H9 (cell line): ENCODE measurements around the gene B3GNT9. TPM values are rescaled to one million over a fixed set of nuclear protein-coding genes. Genes with fewer than 3 reads are reported as not detected.
A peak's percentile ranks its signal among the peaks of the same experiment; 100 is the strongest.

Source experiments
- DNase-seq: peaks from one replicate; pipeline ENCODE4 v3.0.0-alpha.2; 2017
- H2AFZ ChIP-seq: one replicate; pipeline ENCODE4 v1.6.1; 2013; ENCODE audit warnings: mild to moderate bottlenecking, low read length, control low read depth, moderate library complexity
- H2AK5ac ChIP-seq: 2 replicates; pipeline ENCODE4 v1.6.1; 2013; ENCODE audit warnings: low read length, control low read depth, mixed read lengths; ENCODE audit not compliant: insufficient read length
- H2BK120ac ChIP-seq: one replicate; pipeline ENCODE4 v1.6.1; 2013; ENCODE audit warnings: low read depth, mild to moderate bottlenecking, low read length, control low read depth, inconsistent platforms; ENCODE audit not compliant: poor library complexity, severe bottlenecking
- H2BK12ac ChIP-seq: 2 replicates; pipeline ENCODE4 v1.6.1; 2013; ENCODE audit warnings: low read length, control low read depth, mixed read lengths, low read depth; ENCODE audit not compliant: insufficient read length
- H2BK15ac ChIP-seq: 2 replicates; pipeline ENCODE4 v1.6.1; 2013; ENCODE audit warnings: low read depth, low read length, control low read depth
- H2BK20ac ChIP-seq: one replicate; pipeline ENCODE4 v1.6.1; 2013; ENCODE audit warnings: low read depth, mild to moderate bottlenecking, low read length, control low read depth, inconsistent platforms; ENCODE audit not compliant: poor library complexity, severe bottlenecking
- H2BK5ac ChIP-seq: 2 replicates; pipeline ENCODE4 v1.6.1; 2013; ENCODE audit warnings: low read length, control low read depth, mixed read lengths; ENCODE audit not compliant: insufficient read length
- H3K14ac ChIP-seq: 2 replicates; pipeline ENCODE4 v1.6.1; 2013; ENCODE audit warnings: low read length, control low read depth; ENCODE audit not compliant: insufficient read depth
- H3K18ac ChIP-seq: 2 replicates; pipeline ENCODE4 v1.6.1; 2013; ENCODE audit warnings: low read depth, mild to moderate bottlenecking, mixed read lengths, low read length, control low read depth; ENCODE audit not compliant: insufficient read length
- H3K23ac ChIP-seq: 2 replicates; pipeline ENCODE4 v1.6.1; 2013; ENCODE audit warnings: low read length, control low read depth, mixed read lengths, low read depth; ENCODE audit not compliant: insufficient read length
- H3K23me2 ChIP-seq: 2 replicates; pipeline ENCODE4 v1.6.1; 2013; ENCODE audit warnings: low read depth, mild to moderate bottlenecking, mixed read lengths, low read length, control low read depth; ENCODE audit not compliant: insufficient read length, poor library complexity, severe bottlenecking
- H3K27ac ChIP-seq: 2 replicates; pipeline ENCODE4 v1.5.1; 2013; ENCODE audit warnings: low read length, control low read depth, mixed read lengths, low read depth; ENCODE audit not compliant: insufficient read length
- H3K27me3 ChIP-seq: 2 replicates; pipeline ENCODE4 v1.6.1; 2013; ENCODE audit warnings: low read length, control low read depth, inconsistent platforms; ENCODE audit not compliant: insufficient read depth
- H3K4ac ChIP-seq: 2 replicates; pipeline ENCODE4 v1.6.1; 2013; ENCODE audit warnings: low read depth, mild to moderate bottlenecking, control low read depth, inconsistent platforms, low read length, moderate library complexity
- H3K4me1 ChIP-seq: 2 replicates; pipeline ENCODE4 v1.6.1; 2013; ENCODE audit warnings: low read length, control low read depth, inconsistent platforms; ENCODE audit not compliant: insufficient read depth
- H3K4me2 ChIP-seq: 2 replicates; pipeline ENCODE4 v1.6.1; 2013; ENCODE audit warnings: low read length, control low read depth, mixed read lengths; ENCODE audit not compliant: insufficient read length, insufficient read depth
- H3K56ac ChIP-seq: 2 replicates; pipeline ENCODE4 v1.6.1; 2013; ENCODE audit warnings: low read depth, mild to moderate bottlenecking, mixed read lengths, low read length, control low read depth; ENCODE audit not compliant: insufficient read length
- H3K79me1 ChIP-seq: 2 replicates; pipeline ENCODE4 v1.6.1; 2013; ENCODE audit warnings: low read depth, mild to moderate bottlenecking, moderate library complexity, low read length, control low read depth, inconsistent platforms; ENCODE audit not compliant: insufficient read depth, poor library complexity, severe bottlenecking
- H3K79me2 ChIP-seq: 2 replicates; pipeline ENCODE4 v1.6.1; 2013; ENCODE audit warnings: low read length, control low read depth, inconsistent platforms; ENCODE audit not compliant: insufficient read depth
- H3K9ac ChIP-seq: 2 replicates; pipeline ENCODE4 v1.6.1; 2013; ENCODE audit warnings: low read length, control low read depth, mixed read lengths; ENCODE audit not compliant: insufficient read length; ENCODE audit errors: extremely low read depth
- H3K9me3 ChIP-seq: one replicate; pipeline ENCODE4 v1.6.1; 2013; ENCODE audit warnings: low read depth, low read length, inconsistent platforms; ENCODE audit not compliant: control insufficient read depth
- H3T11ph ChIP-seq: one replicate; pipeline ENCODE4 v1.6.1; 2013; ENCODE audit warnings: mild to moderate bottlenecking, low read length, control low read depth, inconsistent platforms
- H4K20me1 ChIP-seq: one replicate; pipeline ENCODE4 v1.6.1; 2013; ENCODE audit not compliant: control insufficient read depth, insufficient read length, insufficient read depth
- H4K5ac ChIP-seq: 2 replicates; pipeline ENCODE4 v1.6.1; 2013; ENCODE audit warnings: low read depth, mild to moderate bottlenecking, mixed read lengths, low read length, control low read depth; ENCODE audit not compliant: insufficient read length
- H4K8ac ChIP-seq: replicated peaks from 2 replicates; pipeline ENCODE4 v1.6.1; 2013; ENCODE audit warnings: low read length, control low read depth, mixed read lengths, low read depth; ENCODE audit not compliant: insufficient read length
- H4K91ac ChIP-seq: 2 replicates; pipeline ENCODE4 v1.6.1; 2013; ENCODE audit warnings: low read depth, mild to moderate bottlenecking, moderate library complexity, mixed read lengths, low read length, control low read depth; ENCODE audit not compliant: insufficient read length
- H3K27ac Mint-ChIP-seq, 3 experiments: 2 replicates in 2 of 3; 3 replicates in 1 of 3; pipeline ENCODE4 v1.8.0; 2020 to 2021; ENCODE audit warnings: mixed read lengths in 3 of 3, mild to moderate bottlenecking in 1 of 3, moderate library complexity in 1 of 3
- H3K27me3 Mint-ChIP-seq: 2 replicates; pipeline ENCODE4 v1.8.0; 2021; ENCODE audit warnings: low read depth, mild to moderate bottlenecking, moderate library complexity, mixed read lengths
- H3K36me3 Mint-ChIP-seq, 3 experiments: 2 replicates in 2 of 3; 3 replicates in 1 of 3; pipeline ENCODE4 v1.8.0; 2020 to 2021; ENCODE audit warnings: low read depth in 3 of 3, mixed read lengths in 3 of 3; ENCODE audit not compliant: insufficient read depth in 1 of 3
- H3K4me1 Mint-ChIP-seq, 2 experiments: 2 replicates each; pipeline ENCODE4 v1.8.0; 2020; ENCODE audit warnings: mixed read lengths in 2 of 2
- H3K4me3 Mint-ChIP-seq, 2 experiments: 2 replicates in 1 of 2; 3 replicates in 1 of 2; pipeline ENCODE4 v1.8.0; 2020 to 2021; ENCODE audit warnings: mild to moderate bottlenecking in 2 of 2, mixed read lengths in 2 of 2, moderate library complexity in 1 of 2
- H3K9me3 Mint-ChIP-seq, 2 experiments: 2 replicates in 1 of 2; 3 replicates in 1 of 2; pipeline ENCODE4 v1.8.0; 2020; ENCODE audit warnings: mild to moderate bottlenecking in 2 of 2, mixed read lengths in 2 of 2, moderate library complexity in 1 of 2
- WGBS: extraction: QIAGEN DNeasy Blood & Tissue Kit; methylation state at CpG from one replicate; pipeline ENCODE4 v1.1.7; 2013; ENCODE audit warnings: missing lambda C conversion rate, low lambda C conversion rate, mixed read lengths; ENCODE audit not compliant: insufficient read length; ENCODE audit errors: extremely low coverage; 5-methylcytosine and 5-hydroxymethylcytosine counted together
- total RNA-seq: library from RNA; stranded (reverse); gene quantifications from 2 replicates; pipeline ENCODE4 v1.2.1, GENCODE V29; 2021
- TF ChIP-seq, protein P1 (sequence below): fragments of 200-600 bp; sonication (generic); conservative IDR thresholded peaks from 3 replicates; pipeline ENCODE4 v1.8.0; 2021; ENCODE audit warnings: antibody characterized with exemption, mild to moderate bottlenecking

B3GNT9 gene
- total RNA-seq, 1 experiment from 2014 or later: 11.2 TPM

DNA sequence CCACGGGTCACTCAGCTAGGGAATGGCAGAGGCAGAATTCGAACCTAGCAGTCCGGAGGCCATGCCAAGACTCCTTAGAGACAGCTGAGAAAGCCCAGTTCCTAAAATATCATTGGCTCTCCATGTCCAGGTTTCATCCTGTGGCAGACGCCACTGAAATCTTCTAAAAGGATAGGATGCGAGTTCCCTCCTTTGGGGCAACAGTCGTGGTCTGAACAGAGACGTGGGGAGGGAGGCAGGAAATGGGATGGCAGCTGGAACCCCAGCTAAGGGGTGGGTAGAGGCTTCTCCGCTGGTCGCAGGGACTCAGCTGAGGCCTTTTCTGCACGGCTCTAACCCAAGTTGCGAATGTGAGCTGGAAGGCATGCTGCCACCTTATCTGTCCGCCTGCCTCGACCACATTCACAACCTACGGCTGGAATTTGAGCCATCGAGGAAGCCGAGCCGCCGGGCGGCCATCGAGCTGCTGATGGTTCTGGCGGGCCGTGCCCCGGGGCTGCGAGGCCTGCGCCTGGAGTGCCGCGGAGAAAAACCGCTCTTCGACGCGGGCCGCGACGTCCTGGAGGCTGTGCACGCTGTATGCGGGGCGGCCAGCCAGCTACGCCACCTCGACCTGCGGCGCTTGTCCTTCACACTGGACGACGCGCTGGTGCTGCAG, 11.8 kb upstream of the B3GNT9 start:
- H3K27me3 ChIP-seq: peaks cover 95% of the 10 kb centered on the region
- H2BK15ac ChIP-seq: no peak overlapping the region
- H3K27ac Mint-ChIP-seq: no peak overlapping the region
- no peaks in the 10 kb centered on the region; a peak in 1 of 7 replicates for H3K36me3 Mint-ChIP-seq
- H3K14ac ChIP-seq: no peak overlapping the region
- no peak overlapping the region for H3K4ac ChIP-seq
- no peak overlapping the region for H2BK120ac ChIP-seq
- peaks cover 2 to 3% of the 10 kb centered on the region in 2 experiments; a peak in 2 of 5 replicates for H3K9me3 Mint-ChIP-seq
- no peaks in the 10 kb centered on the region for H4K20me1 ChIP-seq
- no peak overlapping the region for H2BK5ac ChIP-seq
- no CpG with 5 or more reads among the region's 44 CpGs for WGBS
- no peaks in the 10 kb centered on the region for H3K4me1 ChIP-seq
- no peak overlapping the region for H2BK12ac ChIP-seq
- TF ChIP-seq, protein P1, sequence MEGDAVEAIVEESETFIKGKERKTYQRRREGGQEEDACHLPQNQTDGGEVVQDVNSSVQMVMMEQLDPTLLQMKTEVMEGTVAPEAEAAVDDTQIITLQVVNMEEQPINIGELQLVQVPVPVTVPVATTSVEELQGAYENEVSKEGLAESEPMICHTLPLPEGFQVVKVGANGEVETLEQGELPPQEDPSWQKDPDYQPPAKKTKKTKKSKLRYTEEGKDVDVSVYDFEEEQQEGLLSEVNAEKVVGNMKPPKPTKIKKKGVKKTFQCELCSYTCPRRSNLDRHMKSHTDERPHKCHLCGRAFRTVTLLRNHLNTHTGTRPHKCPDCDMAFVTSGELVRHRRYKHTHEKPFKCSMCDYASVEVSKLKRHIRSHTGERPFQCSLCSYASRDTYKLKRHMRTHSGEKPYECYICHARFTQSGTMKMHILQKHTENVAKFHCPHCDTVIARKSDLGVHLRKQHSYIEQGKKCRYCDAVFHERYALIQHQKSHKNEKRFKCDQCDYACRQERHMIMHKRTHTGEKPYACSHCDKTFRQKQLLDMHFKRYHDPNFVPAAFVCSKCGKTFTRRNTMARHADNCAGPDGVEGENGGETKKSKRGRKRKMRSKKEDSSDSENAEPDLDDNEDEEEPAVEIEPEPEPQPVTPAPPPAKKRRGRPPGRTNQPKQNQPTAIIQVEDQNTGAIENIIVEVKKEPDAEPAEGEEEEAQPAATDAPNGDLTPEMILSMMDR: no peak
- no peak overlapping the region for H4K91ac ChIP-seq
- H3K27ac ChIP-seq: no peak overlapping the region
- H3K18ac ChIP-seq: no peak overlapping the region
- no peak overlapping the region for H2AFZ ChIP-seq
- no peak for DNase-seq
- H3T11ph ChIP-seq: no peak overlapping the region
- H3K4me3 Mint-ChIP-seq: peak overlapping the region in 1 of 2 experiments; percentile 68; a peak in 3 of 5 replicates
- no peak overlapping the region for H2AK5ac ChIP-seq
- peaks cover 14% of the 10 kb centered on the region for H3K23me2 ChIP-seq
- peaks cover 9 to 42% of the 10 kb centered on the region in 2 experiments for H3K4me1 Mint-ChIP-seq
- no peaks in the 10 kb centered on the region for H3K79me2 ChIP-seq
- H3K79me1 ChIP-seq: no peaks in the 10 kb centered on the region
- no peak overlapping the region for H3K9ac ChIP-seq
- peak overlapping the region; percentile 20 for H3K4me2 ChIP-seq
- no peaks in the 10 kb centered on the region for H3K9me3 ChIP-seq
- H3K23ac ChIP-seq: no peak overlapping the region
- H3K56ac ChIP-seq: no peak overlapping the region
- H4K8ac ChIP-seq: no peak overlapping the region
- H2BK20ac ChIP-seq: no peak overlapping the region
- no peak overlapping the region for H4K5ac ChIP-seq
- peaks cover 99% of the 10 kb centered on the region for H3K27me3 Mint-ChIP-seq
